Uterus (tissue), 4 donors: ENCODE results near the gene SNTG2. TPM values are rescaled to one million over a fixed set of nuclear protein-coding genes. Genes with fewer than 3 reads are reported as not detected.

Source experiments
- DNase-seq, 2 donors: peaks; one replicate each; pipeline ENCODE4 v3.0.0-alpha.2; 2019 to 2020
- H3K27ac ChIP-seq, 2 donors: fragments of 200-600 bp; sonication (generic); 1 replicate in 1 of 2; 2 replicates in 1 of 2; pipeline ENCODE4 v1.5.1; 2016 to 2018
- H3K27me3 ChIP-seq, 2 donors: fragments of 200-600 bp; sonication (generic); one replicate each; pipeline ENCODE4 v1.5.1; 2018 to 2019; ENCODE audit warnings: control low read depth in 1 of 2
- H3K36me3 ChIP-seq, 2 donors: fragments of 200-600 bp; sonication (generic); one replicate each; pipeline ENCODE4 v1.5.1; 2019; ENCODE audit warnings: control low read depth in 1 of 2
- H3K4me1 ChIP-seq, 2 donors: fragments of 200-600 bp; sonication (generic); one replicate each; pipeline ENCODE4 v1.5.1; 2018 to 2019; ENCODE audit warnings: control low read depth in 1 of 2
- H3K4me3 ChIP-seq, 2 donors: fragments of 200-600 bp; sonication (generic); 1 replicate in 1 of 2; 2 replicates in 1 of 2; pipeline ENCODE4 v1.5.1; 2018 to 2019; ENCODE audit warnings: mild to moderate bottlenecking in 1 of 2
- H3K9me3 ChIP-seq, 2 donors: fragments of 200-600 bp; sonication (generic); one replicate each; pipeline ENCODE4 v1.5.1; 2019; ENCODE audit warnings: control low read depth in 1 of 2
- POLR2A ChIP-seq, 2 donors: fragments of 450-650 bp; IDR thresholded peaks; one replicate each; pipeline ENCODE4 v1.6.1; 2016; ENCODE audit warnings: antibody characterized with exemption in 2 of 2, mild to moderate bottlenecking in 1 of 2, moderate library complexity in 1 of 2
- intact Hi-C: fragments of 100-400 bp; cut with DNase I; formaldehyde crosslinking; loops from one replicate; pipeline ENCODE4 v1.15.1; 2023; ENCODE audit warnings: low total_unique reads
- total RNA-seq, 4 donors: library from RNA; depleted of rRNA in 3 of 4; stranded (reverse); fragments of >200 nt in 3 of 4; gene quantifications; one replicate each; pipeline versions ENCODE4 v1.1.0 to v1.2.4, GENCODE V29; 2014 to 2023
- TF ChIP-seq, protein P1 (sequence below), 4 experiments: fragments of 200-600 bp in 2 of 4; fragments of 450-650 bp in 2 of 4; sonication (generic) in 2 of 4; IDR thresholded peaks; one replicate each; pipeline ENCODE4 v1.5.1; 2016 to 2019; ENCODE audit warnings: antibody characterized with exemption in 4 of 4, mild to moderate bottlenecking in 2 of 4, moderate library complexity in 1 of 4
- donor health status: DM: yes; HTN: yes; CAD: no.

Gene SNTG2
- total RNA-seq, 4 donors from 2014 or later = 3.2 to 46.2 (median 31.4) TPM

DNA sequence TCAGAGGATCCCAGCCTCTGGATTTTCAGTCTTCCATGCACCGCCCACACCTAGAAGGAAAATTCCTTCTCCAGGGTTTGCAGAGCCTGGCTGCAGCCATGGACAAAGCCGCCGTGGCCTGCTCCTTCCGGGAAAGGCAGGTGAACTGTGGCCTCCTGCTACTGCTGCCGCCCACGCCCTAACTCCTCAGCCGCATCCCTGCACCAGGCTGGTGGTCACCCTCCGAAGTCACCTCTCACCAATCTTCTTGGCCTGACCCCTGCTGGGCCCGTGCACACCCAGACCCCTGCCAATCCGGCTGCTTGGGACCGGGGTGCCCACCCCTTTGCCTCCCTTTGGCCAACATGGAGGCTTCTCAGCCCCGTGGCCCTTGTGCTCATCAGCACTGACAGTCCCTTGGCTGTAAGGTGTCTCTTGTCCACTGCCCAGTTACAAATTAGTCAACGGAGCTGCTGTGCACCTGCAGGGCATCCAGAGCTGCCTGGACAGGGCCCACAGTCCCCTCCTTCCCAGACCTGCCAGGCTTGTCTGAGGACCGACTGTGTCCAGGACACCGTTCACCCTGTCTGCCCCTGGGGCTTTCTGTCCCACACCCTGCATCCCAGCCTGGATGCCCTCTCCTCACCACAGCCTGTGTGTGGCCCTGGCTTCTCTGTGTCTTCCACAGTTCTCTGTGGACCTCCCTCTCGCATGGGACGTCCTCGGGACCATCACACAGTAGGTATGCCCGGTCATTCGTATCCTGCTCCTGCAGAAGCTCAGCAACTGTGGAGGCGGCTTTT lies 332.6 kb downstream of the SNTG2 start:
- Histone ChIP-seq H3K9me3 (no peaks in the 10 kb centered on the region), H3K27me3 (no peaks in the 10 kb centered on the region), H3K36me3 (no peaks in the 10 kb centered on the region), H3K27ac (no peak overlapping the region), H3K4me1 (peaks cover 0 to 8% of the 10 kb centered on the region in 2 donors), H3K4me3 (no peak overlapping the region)
- TF ChIP-seq POLR2A (IDR thresholded peaks at IDR 0.05) = no peak
- TF ChIP-seq, protein P1, sequence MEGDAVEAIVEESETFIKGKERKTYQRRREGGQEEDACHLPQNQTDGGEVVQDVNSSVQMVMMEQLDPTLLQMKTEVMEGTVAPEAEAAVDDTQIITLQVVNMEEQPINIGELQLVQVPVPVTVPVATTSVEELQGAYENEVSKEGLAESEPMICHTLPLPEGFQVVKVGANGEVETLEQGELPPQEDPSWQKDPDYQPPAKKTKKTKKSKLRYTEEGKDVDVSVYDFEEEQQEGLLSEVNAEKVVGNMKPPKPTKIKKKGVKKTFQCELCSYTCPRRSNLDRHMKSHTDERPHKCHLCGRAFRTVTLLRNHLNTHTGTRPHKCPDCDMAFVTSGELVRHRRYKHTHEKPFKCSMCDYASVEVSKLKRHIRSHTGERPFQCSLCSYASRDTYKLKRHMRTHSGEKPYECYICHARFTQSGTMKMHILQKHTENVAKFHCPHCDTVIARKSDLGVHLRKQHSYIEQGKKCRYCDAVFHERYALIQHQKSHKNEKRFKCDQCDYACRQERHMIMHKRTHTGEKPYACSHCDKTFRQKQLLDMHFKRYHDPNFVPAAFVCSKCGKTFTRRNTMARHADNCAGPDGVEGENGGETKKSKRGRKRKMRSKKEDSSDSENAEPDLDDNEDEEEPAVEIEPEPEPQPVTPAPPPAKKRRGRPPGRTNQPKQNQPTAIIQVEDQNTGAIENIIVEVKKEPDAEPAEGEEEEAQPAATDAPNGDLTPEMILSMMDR (IDR thresholded peaks at IDR 0.05) = no peak
- intact Hi-C loops = no loop called here
- no peak for DNase-seq

DNA sequence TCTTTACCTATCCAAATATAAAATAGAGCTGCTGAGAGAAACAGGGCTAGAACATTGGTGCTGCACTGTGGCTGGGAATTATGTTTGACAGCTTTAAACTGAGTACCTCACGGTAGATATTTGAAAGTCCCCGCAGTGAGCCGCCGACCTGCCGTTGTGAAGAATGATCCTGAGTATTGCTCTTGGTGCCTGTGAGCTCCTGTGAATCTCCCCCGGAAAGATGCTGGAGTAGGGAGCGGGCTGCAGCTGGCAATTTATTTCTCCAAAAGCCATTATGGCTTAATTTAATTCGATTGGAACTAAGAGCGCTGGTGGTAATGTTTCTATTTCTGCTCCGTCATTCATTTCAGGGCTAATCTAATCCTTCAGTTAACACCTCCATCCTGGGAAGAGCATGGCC lies 333.2 kb downstream of the SNTG2 start:
- DNase-seq = no peak
- H3K9me3 ChIP-seq = no peaks in the 10 kb centered on the region
- no peak overlapping the region for H3K27ac ChIP-seq
- intact Hi-C loops = no loop called here
- peaks cover 0 to 8% of the 10 kb centered on the region in 2 donors for H3K4me1 ChIP-seq
- no peak overlapping the region for H3K4me3 ChIP-seq
- H3K27me3 ChIP-seq = no peaks in the 10 kb centered on the region
- TF ChIP-seq POLR2A (IDR thresholded peaks at IDR 0.05) = no peak
- TF ChIP-seq, protein P1 (IDR thresholded peaks at IDR 0.05) = no peak
- no peaks in the 10 kb centered on the region for H3K36me3 ChIP-seq

DNA sequence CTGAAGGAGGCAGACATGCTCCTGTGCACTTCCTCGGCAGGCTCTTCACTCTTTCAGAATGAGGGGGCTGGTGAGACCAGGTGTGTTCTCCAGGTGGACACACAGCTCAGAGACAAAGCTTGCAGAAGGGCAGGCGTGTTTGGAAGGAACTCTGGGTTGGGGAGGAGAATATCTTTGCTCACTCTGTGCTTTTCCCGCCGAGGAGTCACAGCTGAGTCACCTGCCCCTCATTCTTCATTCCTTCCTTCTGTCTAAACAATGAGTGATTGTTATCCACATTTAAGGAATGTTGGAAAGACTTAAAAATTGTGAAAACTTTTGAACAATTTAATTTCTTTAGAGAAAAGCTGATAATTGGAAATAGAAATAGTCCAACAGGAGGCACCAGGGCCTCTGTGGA lies 336.3 kb downstream of the SNTG2 start:
- TF ChIP-seq POLR2A (IDR thresholded peaks at IDR 0.05) = no peak
- TF ChIP-seq, protein P1 (IDR thresholded peaks at IDR 0.05) = no peak
- Histone ChIP-seq H3K4me3 (no peak overlapping the region), H3K9me3 (no peaks in the 10 kb centered on the region), H3K4me1 (peaks cover 0 to 8% of the 10 kb centered on the region in 2 donors), H3K27me3 (no peaks in the 10 kb centered on the region), H3K36me3 (no peaks in the 10 kb centered on the region), H3K27ac (no peak overlapping the region)
- intact Hi-C loops = no loop called here
- DNase-seq = no peak

DNA sequence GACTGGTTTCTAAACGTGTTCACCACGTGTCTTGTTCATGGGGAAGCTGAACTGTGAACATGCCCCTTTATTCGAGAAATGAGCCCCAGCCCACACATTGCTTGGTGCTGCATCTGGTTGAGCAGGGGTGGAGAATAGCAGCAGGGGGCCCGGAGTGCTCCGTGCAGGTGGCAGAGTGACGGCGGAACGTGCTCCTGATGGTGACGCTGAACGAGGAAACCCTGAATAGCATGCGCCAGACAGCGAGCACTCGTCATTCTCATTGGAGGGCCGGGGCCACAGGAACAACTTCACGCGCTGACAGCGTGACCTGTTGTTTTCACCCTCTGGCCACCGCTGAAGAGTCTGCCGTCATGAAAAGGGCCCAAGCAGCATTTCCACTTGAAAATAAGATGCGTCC lies 336.8 kb downstream of the SNTG2 start:
- no peak for DNase-seq
- intact Hi-C loops = no loop called here

DNA sequence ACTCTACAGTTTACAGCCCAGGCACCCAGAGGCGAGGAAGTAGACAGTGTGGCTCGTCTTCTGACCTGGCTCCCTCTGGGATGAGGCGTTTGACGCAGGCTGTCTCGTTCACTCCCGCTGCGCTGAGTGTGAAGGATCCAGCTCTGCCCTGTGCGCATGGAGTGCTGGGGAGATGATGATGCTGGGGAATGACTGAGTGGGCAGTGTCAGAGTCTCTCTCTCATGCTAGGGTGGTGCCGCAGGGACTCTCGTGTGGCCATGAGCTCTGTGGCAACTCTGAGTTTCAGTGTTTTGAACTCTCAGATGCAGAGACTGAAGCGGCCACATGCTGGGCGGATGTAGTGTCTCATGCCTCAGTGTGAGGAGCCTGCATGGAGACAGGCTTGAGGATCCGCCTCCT lies 344.3 kb downstream of the SNTG2 start:
- H3K9me3 ChIP-seq = no peaks in the 10 kb centered on the region
- TF ChIP-seq POLR2A (IDR thresholded peaks at IDR 0.05) = no peak
- TF ChIP-seq, protein P1 (IDR thresholded peaks at IDR 0.05) = no peak
- no peak overlapping the region for H3K27ac ChIP-seq
- no peak overlapping the region for H3K4me3 ChIP-seq
- no peaks in the 10 kb centered on the region for H3K4me1 ChIP-seq
- no peaks in the 10 kb centered on the region for H3K36me3 ChIP-seq
- intact Hi-C loops = no loop called here
- DNase-seq = no peak
- no peaks in the 10 kb centered on the region for H3K27me3 ChIP-seq

More for the DNA sequence above, 336.8 kb downstream of the SNTG2 start:
- Histone ChIP-seq H3K27ac (no peak overlapping the region), H3K36me3 (no peaks in the 10 kb centered on the region), H3K4me1 (peaks cover 0 to 7% of the 10 kb centered on the region in 2 donors), H3K4me3 (no peak overlapping the region), H3K27me3 (no peaks in the 10 kb centered on the region), H3K9me3 (no peaks in the 10 kb centered on the region)
- no peak for TF ChIP-seq POLR2A (IDR thresholded peaks at IDR 0.05)
- TF ChIP-seq, protein P1 (IDR thresholded peaks at IDR 0.05) = no peak
